GM12874 (cell line): ENCODE measurements around the gene RNF148.

Experiments
- TF ChIP-seq, protein P1 (sequence below): IDR thresholded peaks from 2 replicates; pipeline ENCODE4 v1.5.1; 2011; ENCODE audit warnings: low read depth, mild to moderate bottlenecking, control low read depth, low read length, moderate library complexity; ENCODE audit not compliant: insufficient read depth

RNF148 gene

DNA sequence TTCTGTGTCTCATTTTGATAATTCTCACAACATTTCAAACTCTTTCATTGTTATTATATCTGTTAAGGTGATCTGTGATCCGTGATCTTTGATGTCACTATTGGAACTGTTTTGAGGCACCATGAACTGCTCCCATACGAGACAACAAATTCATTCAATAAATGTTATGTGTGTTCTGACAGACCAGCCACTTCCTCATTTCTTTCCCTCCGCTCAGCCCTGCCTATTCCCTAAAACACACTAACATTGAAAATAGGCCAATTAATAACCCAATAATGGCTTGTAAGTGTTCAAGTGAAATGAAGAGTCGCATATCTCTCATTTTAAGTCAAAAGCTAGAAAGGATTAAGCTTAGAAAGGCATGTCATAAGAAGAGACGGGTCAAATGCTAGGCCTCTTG, 49.0 kb downstream of the RNF148 start:
- TF ChIP-seq, protein P1, sequence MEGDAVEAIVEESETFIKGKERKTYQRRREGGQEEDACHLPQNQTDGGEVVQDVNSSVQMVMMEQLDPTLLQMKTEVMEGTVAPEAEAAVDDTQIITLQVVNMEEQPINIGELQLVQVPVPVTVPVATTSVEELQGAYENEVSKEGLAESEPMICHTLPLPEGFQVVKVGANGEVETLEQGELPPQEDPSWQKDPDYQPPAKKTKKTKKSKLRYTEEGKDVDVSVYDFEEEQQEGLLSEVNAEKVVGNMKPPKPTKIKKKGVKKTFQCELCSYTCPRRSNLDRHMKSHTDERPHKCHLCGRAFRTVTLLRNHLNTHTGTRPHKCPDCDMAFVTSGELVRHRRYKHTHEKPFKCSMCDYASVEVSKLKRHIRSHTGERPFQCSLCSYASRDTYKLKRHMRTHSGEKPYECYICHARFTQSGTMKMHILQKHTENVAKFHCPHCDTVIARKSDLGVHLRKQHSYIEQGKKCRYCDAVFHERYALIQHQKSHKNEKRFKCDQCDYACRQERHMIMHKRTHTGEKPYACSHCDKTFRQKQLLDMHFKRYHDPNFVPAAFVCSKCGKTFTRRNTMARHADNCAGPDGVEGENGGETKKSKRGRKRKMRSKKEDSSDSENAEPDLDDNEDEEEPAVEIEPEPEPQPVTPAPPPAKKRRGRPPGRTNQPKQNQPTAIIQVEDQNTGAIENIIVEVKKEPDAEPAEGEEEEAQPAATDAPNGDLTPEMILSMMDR: no peak

DNA sequence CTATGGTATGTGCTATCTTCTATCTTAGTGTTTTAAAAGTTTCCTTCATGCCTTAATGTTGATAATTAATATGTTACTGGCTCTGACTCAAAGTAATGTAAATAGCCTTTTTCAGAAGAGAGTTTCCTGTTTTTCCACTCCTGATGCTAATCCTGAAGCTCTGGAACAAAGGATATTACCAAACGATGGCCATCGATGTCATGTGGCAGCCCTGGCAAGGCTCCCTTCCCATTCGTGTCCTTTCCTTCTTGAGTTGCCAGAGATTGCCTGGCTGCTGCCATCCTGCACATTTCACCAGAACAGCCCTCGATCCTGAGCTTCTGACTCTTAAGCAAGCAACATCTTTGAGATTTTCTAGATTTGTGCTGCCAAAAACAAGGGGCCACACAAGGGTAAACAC, 49.8 kb downstream of the RNF148 start:
- TF ChIP-seq, protein P1: no peak
